Neural cell (in vitro differentiated cells): Measurements from ENCODE around the gene C22orf15. TPM values are rescaled to one million over a fixed set of nuclear protein-coding genes. Genes with fewer than 3 reads are reported as not detected.

Experiments used
- H2AFZ ChIP-seq: fragments of 200-600, 300-800 bp; sonication (generic), shearing (Covaris generic); 2 replicates; pipeline ENCODE4 v1.6.0; 2014; ENCODE audit warnings: low read depth, mild to moderate bottlenecking, antibody characterized with exemption, low read length, moderate library complexity
- H3F3A ChIP-seq: fragments of 200-600 bp; shearing (Covaris generic); 2 replicates; pipeline ENCODE4 v1.6.1; 2016; ENCODE audit warnings: mild to moderate bottlenecking, moderate library complexity, mixed read lengths, antibody characterized with exemption, low read length; ENCODE audit not compliant: insufficient read depth, poor library complexity, severe bottlenecking
- H3K27ac ChIP-seq: fragments of 200-600, 300-800 bp; sonication (generic), shearing (Covaris generic); 2 replicates; pipeline ENCODE4 v1.5.1; 2014; ENCODE audit warnings: mild to moderate bottlenecking, low read length, moderate library complexity
- H3K27me3 ChIP-seq: fragments of 300-800, 200-600 bp; sonication (generic), shearing (Covaris generic); 2 replicates; pipeline ENCODE4 v1.6.0; 2014; ENCODE audit warnings: mild to moderate bottlenecking, low read depth, low read length, moderate library complexity; ENCODE audit not compliant: insufficient read depth
- H3K36me3 ChIP-seq: fragments of 300-800, 200-600 bp; sonication (generic), shearing (Covaris generic); 2 replicates; pipeline ENCODE4 v1.5.1; 2014; ENCODE audit warnings: mild to moderate bottlenecking, antibody characterized with exemption, low read length, moderate library complexity; ENCODE audit not compliant: insufficient read depth
- H3K4me2 ChIP-seq: fragments of 300-800, 200-600 bp; sonication (generic), shearing (Covaris generic); 2 replicates; pipeline ENCODE4 v1.6.0; 2014; ENCODE audit warnings: mild to moderate bottlenecking, low read length
- H3K4me3 ChIP-seq: fragments of 300-800, 200-600 bp; sonication (generic), shearing (Covaris generic); 2 replicates; pipeline ENCODE4 v1.5.1; 2014; ENCODE audit warnings: mild to moderate bottlenecking, low read length, moderate library complexity
- H3K79me2 ChIP-seq: fragments of 200-600 bp; shearing (Covaris generic); replicated peaks from 2 replicates; pipeline ENCODE4 v1.6.0; 2014; ENCODE audit warnings: mild to moderate bottlenecking, low read length, moderate library complexity; ENCODE audit not compliant: insufficient read depth
- H3K9ac ChIP-seq: fragments of 300-800, 200-600 bp; sonication (generic), shearing (Covaris generic); 2 replicates; pipeline ENCODE4 v1.6.1; 2016; ENCODE audit warnings: mild to moderate bottlenecking, low read length, mixed read lengths
- H3K9me2 ChIP-seq: fragments of 200-600 bp; shearing (Covaris generic); 2 replicates; pipeline ENCODE4 v1.6.1; 2016; ENCODE audit warnings: mild to moderate bottlenecking, low read length, mixed read lengths; ENCODE audit not compliant: insufficient read depth
- H3K9me3 ChIP-seq: fragments of 200-600, 300-800 bp; sonication (generic), shearing (Covaris generic); 2 replicates; pipeline ENCODE4 v1.6.1; 2016; ENCODE audit warnings: mild to moderate bottlenecking, mixed run types, low read length, moderate library complexity, mixed read lengths
- H4K20me1 ChIP-seq: fragments of 200-600 bp; shearing (Covaris generic); 2 replicates; pipeline ENCODE4 v1.6.1; 2016; ENCODE audit warnings: mild to moderate bottlenecking, mixed run types; ENCODE audit not compliant: insufficient read depth
- EP300 ChIP-seq: fragments of 450-650 bp; conservative IDR thresholded peaks from 2 replicates; pipeline ENCODE4 v1.6.1; 2014; ENCODE audit warnings: antibody characterized with exemption, mild to moderate bottlenecking, moderate library complexity; ENCODE audit not compliant: poor library complexity, severe bottlenecking
- EZH2 ChIP-seq: fragments of 200-600, 300-800 bp; shearing (Covaris generic), sonication (generic); IDR thresholded peaks from 2 replicates; pipeline ENCODE4 v1.6.1; 2014; ENCODE audit warnings: antibody characterized with exemption, low read length, borderline replicate concordance, mild to moderate bottlenecking; ENCODE audit not compliant: insufficient read depth, poor library complexity, severe bottlenecking
- MXI1 ChIP-seq: fragments of 450-650 bp; conservative IDR thresholded peaks from 2 replicates; pipeline ENCODE4 v1.6.1; 2014; ENCODE audit warnings: antibody characterized with exemption, mild to moderate bottlenecking; ENCODE audit not compliant: poor library complexity, severe bottlenecking
- POLR2AphosphoS5 ChIP-seq: IDR thresholded peaks from 2 replicates; pipeline ENCODE4 v1.6.1; 2012
- RAD21 ChIP-seq: fragments of 450-650 bp; conservative IDR thresholded peaks from 2 replicates; pipeline ENCODE4 v1.6.1; 2014; ENCODE audit warnings: antibody characterized with exemption, mild to moderate bottlenecking, moderate library complexity
- SMC3 ChIP-seq: fragments of 450-650 bp; conservative IDR thresholded peaks from 2 replicates; pipeline ENCODE4 v1.6.1; 2014; ENCODE audit warnings: antibody characterized with exemption, mild to moderate bottlenecking, moderate library complexity; ENCODE audit not compliant: poor library complexity
- TAF1 ChIP-seq: IDR thresholded peaks from 2 replicates; pipeline ENCODE4 v1.6.1; 2012; ENCODE audit warnings: low read depth
- polyA minus RNA-seq: library from RNA; depleted of rRNA, polyadenylated mRNA; stranded (reverse); fragments of >200 nt; gene quantifications from 2 replicates; pipeline ENCODE4 v1.2.3, GENCODE V29; 2014
- polyA plus RNA-seq: library from polyadenylated mRNA; depleted of rRNA; stranded (reverse); fragments of >200 nt; gene quantifications from 2 replicates; pipeline ENCODE4 v1.2.3, GENCODE V29; 2014
- TF ChIP-seq, protein P1 (sequence below): fragments of 450-650 bp; IDR thresholded peaks from 2 replicates; pipeline ENCODE4 v1.5.1; 2014; ENCODE audit warnings: antibody characterized with exemption, mild to moderate bottlenecking, moderate library complexity; ENCODE audit not compliant: poor library complexity, severe bottlenecking
- TF ChIP-seq, protein P2 (sequence below): IDR thresholded peaks from 2 replicates; pipeline ENCODE4 v1.6.1; 2012; ENCODE audit warnings: borderline replicate concordance

Gene C22orf15, protein sequence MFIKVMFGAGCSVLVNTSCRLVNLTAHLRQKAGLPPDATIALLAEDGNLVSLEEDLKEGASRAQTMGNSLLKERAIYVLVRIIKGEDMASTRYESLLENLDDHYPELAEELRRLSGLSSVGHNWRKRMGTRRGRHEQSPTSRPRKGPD
- polyA plus RNA-seq (not detected in 2 replicates), polyA minus RNA-seq (not detected in 2 replicates)

DNA sequence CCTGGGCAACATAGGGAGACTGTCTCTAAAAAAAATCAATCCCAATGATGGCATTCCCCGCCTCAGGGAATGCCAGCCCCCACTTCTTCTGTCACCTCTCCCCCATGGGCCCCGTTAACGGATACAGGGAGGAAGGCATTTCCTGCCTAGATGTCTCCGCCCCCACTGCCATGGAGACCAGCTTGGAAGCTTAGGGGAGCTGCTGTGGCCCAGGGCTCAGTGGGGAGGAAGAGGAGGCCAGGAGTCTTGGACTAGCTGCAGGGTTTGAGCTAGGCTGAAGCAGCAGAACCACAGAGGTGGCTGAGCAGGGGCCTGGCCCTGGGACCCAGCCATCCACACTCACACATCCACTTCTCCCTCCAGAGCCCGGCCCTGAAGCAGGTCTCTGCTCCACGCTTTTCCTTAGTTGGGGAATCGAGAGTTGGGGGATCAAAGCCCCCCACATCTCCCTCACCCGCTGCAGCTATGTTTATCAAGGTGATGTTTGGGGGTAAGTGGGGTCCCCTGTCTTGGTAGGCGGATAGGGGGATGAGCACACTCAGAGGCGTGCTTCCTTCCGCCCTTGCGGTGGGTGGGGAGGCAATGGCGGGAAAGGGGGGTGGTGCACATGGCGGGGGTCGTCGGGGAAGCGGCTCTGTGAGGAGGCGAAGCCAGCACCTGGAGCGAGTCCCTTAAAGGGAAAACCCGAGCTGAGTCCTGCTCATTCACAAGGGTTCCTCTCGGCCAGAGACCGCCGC, at the start of gene C22orf15:
Gene C22orf15 (plus strand): TSS at position 149 of the 737 bp plus-strand sequence. CDS start 317 bp downstream, at position 466.
- H3K9me3 ChIP-seq: no peaks in the 10 kb centered on the region
- H3K9ac ChIP-seq: no peak within 1 kb of the TSS
- no peaks in the 10 kb centered on the region for H4K20me1 ChIP-seq
- H3F3A ChIP-seq: no peaks in the 10 kb centered on the region
- H3K36me3 ChIP-seq: no peaks in the 10 kb centered on the region
- H3K9me2 ChIP-seq: no peaks in the 10 kb centered on the region
- H3K27ac ChIP-seq: no peak within 1 kb of the TSS
- no peaks in the 10 kb centered on the region for H3K27me3 ChIP-seq
- no peak within 1 kb of the TSS for H3K4me2 ChIP-seq
- H3K4me3 ChIP-seq: no peak within 1 kb of the TSS
- no peaks in the 10 kb centered on the region for H3K79me2 ChIP-seq
- H2AFZ ChIP-seq: no peak within 1 kb of the TSS
- TF ChIP-seq MXI1: no peak
- TF ChIP-seq, protein P1, sequence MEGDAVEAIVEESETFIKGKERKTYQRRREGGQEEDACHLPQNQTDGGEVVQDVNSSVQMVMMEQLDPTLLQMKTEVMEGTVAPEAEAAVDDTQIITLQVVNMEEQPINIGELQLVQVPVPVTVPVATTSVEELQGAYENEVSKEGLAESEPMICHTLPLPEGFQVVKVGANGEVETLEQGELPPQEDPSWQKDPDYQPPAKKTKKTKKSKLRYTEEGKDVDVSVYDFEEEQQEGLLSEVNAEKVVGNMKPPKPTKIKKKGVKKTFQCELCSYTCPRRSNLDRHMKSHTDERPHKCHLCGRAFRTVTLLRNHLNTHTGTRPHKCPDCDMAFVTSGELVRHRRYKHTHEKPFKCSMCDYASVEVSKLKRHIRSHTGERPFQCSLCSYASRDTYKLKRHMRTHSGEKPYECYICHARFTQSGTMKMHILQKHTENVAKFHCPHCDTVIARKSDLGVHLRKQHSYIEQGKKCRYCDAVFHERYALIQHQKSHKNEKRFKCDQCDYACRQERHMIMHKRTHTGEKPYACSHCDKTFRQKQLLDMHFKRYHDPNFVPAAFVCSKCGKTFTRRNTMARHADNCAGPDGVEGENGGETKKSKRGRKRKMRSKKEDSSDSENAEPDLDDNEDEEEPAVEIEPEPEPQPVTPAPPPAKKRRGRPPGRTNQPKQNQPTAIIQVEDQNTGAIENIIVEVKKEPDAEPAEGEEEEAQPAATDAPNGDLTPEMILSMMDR: no peak
- no peak for TF ChIP-seq RAD21
- TF ChIP-seq EP300: no peak
- no peak for TF ChIP-seq POLR2AphosphoS5
- no peak for TF ChIP-seq EZH2
- TF ChIP-seq, protein P2, sequence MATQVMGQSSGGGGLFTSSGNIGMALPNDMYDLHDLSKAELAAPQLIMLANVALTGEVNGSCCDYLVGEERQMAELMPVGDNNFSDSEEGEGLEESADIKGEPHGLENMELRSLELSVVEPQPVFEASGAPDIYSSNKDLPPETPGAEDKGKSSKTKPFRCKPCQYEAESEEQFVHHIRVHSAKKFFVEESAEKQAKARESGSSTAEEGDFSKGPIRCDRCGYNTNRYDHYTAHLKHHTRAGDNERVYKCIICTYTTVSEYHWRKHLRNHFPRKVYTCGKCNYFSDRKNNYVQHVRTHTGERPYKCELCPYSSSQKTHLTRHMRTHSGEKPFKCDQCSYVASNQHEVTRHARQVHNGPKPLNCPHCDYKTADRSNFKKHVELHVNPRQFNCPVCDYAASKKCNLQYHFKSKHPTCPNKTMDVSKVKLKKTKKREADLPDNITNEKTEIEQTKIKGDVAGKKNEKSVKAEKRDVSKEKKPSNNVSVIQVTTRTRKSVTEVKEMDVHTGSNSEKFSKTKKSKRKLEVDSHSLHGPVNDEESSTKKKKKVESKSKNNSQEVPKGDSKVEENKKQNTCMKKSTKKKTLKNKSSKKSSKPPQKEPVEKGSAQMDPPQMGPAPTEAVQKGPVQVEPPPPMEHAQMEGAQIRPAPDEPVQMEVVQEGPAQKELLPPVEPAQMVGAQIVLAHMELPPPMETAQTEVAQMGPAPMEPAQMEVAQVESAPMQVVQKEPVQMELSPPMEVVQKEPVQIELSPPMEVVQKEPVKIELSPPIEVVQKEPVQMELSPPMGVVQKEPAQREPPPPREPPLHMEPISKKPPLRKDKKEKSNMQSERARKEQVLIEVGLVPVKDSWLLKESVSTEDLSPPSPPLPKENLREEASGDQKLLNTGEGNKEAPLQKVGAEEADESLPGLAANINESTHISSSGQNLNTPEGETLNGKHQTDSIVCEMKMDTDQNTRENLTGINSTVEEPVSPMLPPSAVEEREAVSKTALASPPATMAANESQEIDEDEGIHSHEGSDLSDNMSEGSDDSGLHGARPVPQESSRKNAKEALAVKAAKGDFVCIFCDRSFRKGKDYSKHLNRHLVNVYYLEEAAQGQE: no peak
- no peak for TF ChIP-seq SMC3
- no peak for TF ChIP-seq TAF1

DNA sequence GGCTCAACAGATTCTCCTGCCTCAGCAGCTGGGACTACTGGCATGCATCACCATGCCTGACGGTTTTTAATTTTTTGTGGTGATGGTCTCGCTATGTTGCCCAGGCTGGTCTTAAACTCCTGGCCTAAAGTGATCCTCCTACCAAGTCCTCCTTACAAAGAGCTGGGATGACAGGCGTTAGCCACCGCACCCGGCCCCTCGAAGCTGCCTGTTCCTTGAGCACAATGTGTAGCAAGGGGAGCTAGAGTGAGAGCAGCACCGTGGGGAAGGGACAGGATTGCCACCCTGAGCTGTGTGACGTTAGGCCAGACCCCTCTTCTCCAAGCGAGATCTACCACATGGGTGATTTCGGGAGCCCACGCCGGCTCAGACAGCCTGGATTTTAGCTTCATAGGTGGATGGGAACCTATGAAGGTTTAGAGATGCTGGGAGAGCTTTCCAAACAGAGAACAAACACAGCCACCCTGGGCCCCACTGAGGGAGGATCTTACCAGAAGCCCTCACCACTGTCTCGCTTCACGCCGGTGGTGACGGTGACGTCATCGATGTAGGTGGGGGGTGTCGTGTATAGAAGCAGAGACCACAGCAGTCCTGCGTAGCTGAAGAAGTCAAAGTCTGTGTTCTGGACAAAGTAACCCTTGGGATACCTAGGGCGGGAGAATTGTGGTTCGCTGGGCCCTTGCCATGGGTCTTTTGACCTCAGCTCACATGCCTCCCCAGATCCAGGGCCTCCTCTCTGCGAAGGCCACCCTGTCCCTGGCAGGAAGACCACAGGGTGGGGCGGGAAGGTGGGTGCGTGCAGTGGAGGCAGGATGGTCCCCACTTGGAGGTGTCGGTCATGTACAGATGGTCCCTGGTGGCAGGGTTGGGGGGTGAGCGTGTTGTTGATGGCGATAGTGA, 48.8 kb upstream of the C22orf15 start:
- H3K36me3 ChIP-seq: peaks cover 4% of the 10 kb centered on the region
- no peak overlapping the region for H3K9ac ChIP-seq
- H4K20me1 ChIP-seq: no peaks in the 10 kb centered on the region
- peaks cover 9% of the 10 kb centered on the region for H3K79me2 ChIP-seq
- TF ChIP-seq MXI1: no peak
- no peak for TF ChIP-seq EP300
- TF ChIP-seq, protein P2: no peak
- no peak for TF ChIP-seq TAF1
- TF ChIP-seq SMC3: no peak
- TF ChIP-seq EZH2: no peak
- TF ChIP-seq POLR2AphosphoS5: no peak
- TF ChIP-seq, protein P1: no peak
- no peak for TF ChIP-seq RAD21
- H3K9me3 ChIP-seq: no peaks in the 10 kb centered on the region
- H3K9me2 ChIP-seq: no peaks in the 10 kb centered on the region
- H3K4me3 ChIP-seq: no peak overlapping the region
- no peak overlapping the region for H3K4me2 ChIP-seq
- no peak overlapping the region for H2AFZ ChIP-seq
- H3K27me3 ChIP-seq: no peaks in the 10 kb centered on the region
- no peak overlapping the region for H3K27ac ChIP-seq
- no peaks in the 10 kb centered on the region for H3F3A ChIP-seq
